ENCODE data around the gene MAPK8IP3.
A peak's percentile ranks its signal among the peaks of the same experiment; 100 is the strongest.

MAPK8IP3 gene

GRCh38 chr16:1705688-1706385 is at the start of gene MAPK8IP3:
Gene MAPK8IP3, plus strand, starts transcription at chr16:1706195. Its CDS starts 145 bp downstream, at chr16:1706340.
- Histone ChIP-seq H3K9me3 (ENCODE audit: control insufficient read depth, insufficient read depth, low read length) (no peaks in the 10 kb centered on the region), H3K36me3 (ENCODE audit: insufficient read depth, low read length) (peaks cover 7% of the 10 kb centered on the region; the same call in 1 of the 2 replicates), H3K4me1 (ENCODE audit: insufficient read depth, low read length) (no peaks in the 10 kb centered on the region), H3K9ac (ENCODE audit: low read depth, low read length) (peak within 1 kb of the TSS; percentile 73)

- no peaks in the 10 kb centered on the region for H3K9me3 ChIP-seq (ENCODE audit: control insufficient read depth, insufficient read depth, low read length)
- no peak overlapping the region for H3K9ac ChIP-seq (ENCODE audit: low read depth, low read length)
- no peaks in the 10 kb centered on the region for H3K4me1 ChIP-seq (ENCODE audit: insufficient read depth, low read length)
- H3K36me3 ChIP-seq (ENCODE audit: insufficient read depth, low read length), result no peaks in the 10 kb centered on the region; the same call in 1 of the 2 replicates
These were observed 49.0 kb upstream of the MAPK8IP3 start for GRCh38 chr16:1656808-1657617.

- Histone ChIP-seq H3K36me3 (ENCODE audit: insufficient read depth, low read length) (peaks cover 3% of the 10 kb centered on the region), H3K4me1 (ENCODE audit: insufficient read depth, low read length) (no peaks in the 10 kb centered on the region), H3K9me3 (ENCODE audit: control insufficient read depth, insufficient read depth, low read length) (no peaks in the 10 kb centered on the region), H3K9ac (ENCODE audit: low read depth, low read length) (no peak overlapping the region)
These were observed 48.2 kb upstream of the MAPK8IP3 start for GRCh38 chr16:1657841-1658240.

- Histone ChIP-seq H3K4me1 (ENCODE audit: insufficient read depth, low read length) (no peaks in the 10 kb centered on the region), H3K9ac (ENCODE audit: low read depth, low read length) (no peak overlapping the region), H3K36me3 (ENCODE audit: insufficient read depth, low read length) (peaks cover 8% of the 10 kb centered on the region), H3K9me3 (ENCODE audit: control insufficient read depth, insufficient read depth, low read length) (no peaks in the 10 kb centered on the region)
These were observed 47.0 kb upstream of the MAPK8IP3 start for GRCh38 chr16:1659031-1659430.

GRCh38 chr16:1661826-1662225 is 44.2 kb upstream of the MAPK8IP3 start:
- Histone ChIP-seq H3K36me3 (ENCODE audit: insufficient read depth, low read length) (peaks cover 22% of the 10 kb centered on the region), H3K4me1 (ENCODE audit: insufficient read depth, low read length) (no peaks in the 10 kb centered on the region), H3K9ac (ENCODE audit: low read depth, low read length) (no peak overlapping the region), H3K9me3 (ENCODE audit: control insufficient read depth, insufficient read depth, low read length) (no peaks in the 10 kb centered on the region)

- Histone ChIP-seq H3K36me3 (ENCODE audit: insufficient read depth, low read length) (peaks cover 24% of the 10 kb centered on the region), H3K4me1 (ENCODE audit: insufficient read depth, low read length) (no peaks in the 10 kb centered on the region), H3K9ac (ENCODE audit: low read depth, low read length) (no peak overlapping the region), H3K9me3 (ENCODE audit: control insufficient read depth, insufficient read depth, low read length) (no peaks in the 10 kb centered on the region)
These were observed 43.5 kb upstream of the MAPK8IP3 start for GRCh38 chr16:1662543-1662942.

GRCh38 chr16:1665829-1666228 is 40.2 kb upstream of the MAPK8IP3 start:
- H3K4me1 ChIP-seq (ENCODE audit: insufficient read depth, low read length), result no peaks in the 10 kb centered on the region
- peaks cover 36% of the 10 kb centered on the region for H3K36me3 ChIP-seq (ENCODE audit: insufficient read depth, low read length)
- H3K9me3 ChIP-seq (ENCODE audit: control insufficient read depth, insufficient read depth, low read length), result no peaks in the 10 kb centered on the region
- H3K9ac ChIP-seq (ENCODE audit: low read depth, low read length), result no peak overlapping the region

GRCh38 chr16:1666316-1666715 is 39.7 kb upstream of the MAPK8IP3 start:
- no peaks in the 10 kb centered on the region for H3K4me1 ChIP-seq (ENCODE audit: insufficient read depth, low read length)
- H3K9ac ChIP-seq (ENCODE audit: low read depth, low read length), result no peak overlapping the region
- H3K36me3 ChIP-seq (ENCODE audit: insufficient read depth, low read length), result peaks cover 36% of the 10 kb centered on the region
- H3K9me3 ChIP-seq (ENCODE audit: control insufficient read depth, insufficient read depth, low read length), result no peaks in the 10 kb centered on the region

- no peaks in the 10 kb centered on the region for H3K9me3 ChIP-seq (ENCODE audit: control insufficient read depth, insufficient read depth, low read length)
- H3K9ac ChIP-seq (ENCODE audit: low read depth, low read length), result no peak overlapping the region
- no peaks in the 10 kb centered on the region for H3K4me1 ChIP-seq (ENCODE audit: insufficient read depth, low read length)
- H3K36me3 ChIP-seq (ENCODE audit: insufficient read depth, low read length), result peaks cover 36% of the 10 kb centered on the region
These were observed 38.7 kb upstream of the MAPK8IP3 start for GRCh38 chr16:1667271-1667670.

GRCh38 chr16:1667916-1668315 is 38.1 kb upstream of the MAPK8IP3 start:
- Histone ChIP-seq H3K9me3 (ENCODE audit: control insufficient read depth, insufficient read depth, low read length) (no peaks in the 10 kb centered on the region), H3K9ac (ENCODE audit: low read depth, low read length) (no peak overlapping the region), H3K36me3 (ENCODE audit: insufficient read depth, low read length) (peaks cover 33% of the 10 kb centered on the region), H3K4me1 (ENCODE audit: insufficient read depth, low read length) (no peaks in the 10 kb centered on the region)

GRCh38 chr16:1668612-1669319 is 37.2 kb upstream of the MAPK8IP3 start:
- H3K9me3 ChIP-seq (ENCODE audit: control insufficient read depth, insufficient read depth, low read length), result no peaks in the 10 kb centered on the region
- H3K9ac ChIP-seq (ENCODE audit: low read depth, low read length), result no peak overlapping the region
- H3K36me3 ChIP-seq (ENCODE audit: insufficient read depth, low read length), result peaks cover 28% of the 10 kb centered on the region
- no peaks in the 10 kb centered on the region for H3K4me1 ChIP-seq (ENCODE audit: insufficient read depth, low read length)

GRCh38 chr16:1669698-1670097 is 36.3 kb upstream of the MAPK8IP3 start:
- Histone ChIP-seq H3K4me1 (ENCODE audit: insufficient read depth, low read length) (no peaks in the 10 kb centered on the region), H3K9ac (ENCODE audit: low read depth, low read length) (no peak overlapping the region), H3K36me3 (ENCODE audit: insufficient read depth, low read length) (peaks cover 28% of the 10 kb centered on the region)

GRCh38 chr16:1670371-1670770 is 35.6 kb upstream of the MAPK8IP3 start:
- peaks cover 24% of the 10 kb centered on the region for H3K36me3 ChIP-seq (ENCODE audit: insufficient read depth, low read length)
- H3K9me3 ChIP-seq (ENCODE audit: control insufficient read depth, insufficient read depth, low read length), result no peaks in the 10 kb centered on the region
- no peak overlapping the region for H3K9ac ChIP-seq (ENCODE audit: low read depth, low read length)
- no peaks in the 10 kb centered on the region; the same call in 1 of the 2 replicates for H3K4me1 ChIP-seq (ENCODE audit: insufficient read depth, low read length)

More at GRCh38 chr16:1669698-1670097, 36.3 kb upstream of the MAPK8IP3 start:
- no peaks in the 10 kb centered on the region for H3K9me3 ChIP-seq (ENCODE audit: control insufficient read depth, insufficient read depth, low read length)

GRCh38 chr16:1670866-1671265 is 35.1 kb upstream of the MAPK8IP3 start:
- H3K36me3 ChIP-seq (ENCODE audit: insufficient read depth, low read length), result peaks cover 21% of the 10 kb centered on the region
- H3K4me1 ChIP-seq (ENCODE audit: insufficient read depth, low read length), result no peaks in the 10 kb centered on the region; the same call in 1 of the 2 replicates
- no peaks in the 10 kb centered on the region for H3K9me3 ChIP-seq (ENCODE audit: control insufficient read depth, insufficient read depth, low read length)
- no peak overlapping the region for H3K9ac ChIP-seq (ENCODE audit: low read depth, low read length)

All from ES-I3 (cell line).